Measurements from ENCODE around the gene TMEM156.

- TF ChIP-seq CTCF (IDR thresholded peaks at IDR 0.05; ENCODE audit: low read depth, low read length, missing input control) (no peak), MAX (IDR thresholded peaks at IDR 0.05) (no peak), TAF1 (conservative IDR thresholded peaks at IDR 0.05) (no peak), GABPA (IDR thresholded peaks at IDR 0.05 in 1 of 2, conservative IDR thresholded peaks at IDR 0.05 in 1 of 2) (no peak), YY1 (IDR thresholded peaks at IDR 0.05) (no peak), RAD21 (IDR thresholded peaks at IDR 0.05) (no peak), SP1 (IDR thresholded peaks at IDR 0.05) (no peak), FOXA1 (IDR thresholded peaks at IDR 0.05) (no peak), EGR1 (IDR thresholded peaks at IDR 0.05; ENCODE audit: low read depth in 2 of 2) (no peak), RXRA (IDR thresholded peaks at IDR 0.05) (no peak), HNF4G (IDR thresholded peaks at IDR 0.05) (no peak)
- TF ChIP-seq, protein P1, sequence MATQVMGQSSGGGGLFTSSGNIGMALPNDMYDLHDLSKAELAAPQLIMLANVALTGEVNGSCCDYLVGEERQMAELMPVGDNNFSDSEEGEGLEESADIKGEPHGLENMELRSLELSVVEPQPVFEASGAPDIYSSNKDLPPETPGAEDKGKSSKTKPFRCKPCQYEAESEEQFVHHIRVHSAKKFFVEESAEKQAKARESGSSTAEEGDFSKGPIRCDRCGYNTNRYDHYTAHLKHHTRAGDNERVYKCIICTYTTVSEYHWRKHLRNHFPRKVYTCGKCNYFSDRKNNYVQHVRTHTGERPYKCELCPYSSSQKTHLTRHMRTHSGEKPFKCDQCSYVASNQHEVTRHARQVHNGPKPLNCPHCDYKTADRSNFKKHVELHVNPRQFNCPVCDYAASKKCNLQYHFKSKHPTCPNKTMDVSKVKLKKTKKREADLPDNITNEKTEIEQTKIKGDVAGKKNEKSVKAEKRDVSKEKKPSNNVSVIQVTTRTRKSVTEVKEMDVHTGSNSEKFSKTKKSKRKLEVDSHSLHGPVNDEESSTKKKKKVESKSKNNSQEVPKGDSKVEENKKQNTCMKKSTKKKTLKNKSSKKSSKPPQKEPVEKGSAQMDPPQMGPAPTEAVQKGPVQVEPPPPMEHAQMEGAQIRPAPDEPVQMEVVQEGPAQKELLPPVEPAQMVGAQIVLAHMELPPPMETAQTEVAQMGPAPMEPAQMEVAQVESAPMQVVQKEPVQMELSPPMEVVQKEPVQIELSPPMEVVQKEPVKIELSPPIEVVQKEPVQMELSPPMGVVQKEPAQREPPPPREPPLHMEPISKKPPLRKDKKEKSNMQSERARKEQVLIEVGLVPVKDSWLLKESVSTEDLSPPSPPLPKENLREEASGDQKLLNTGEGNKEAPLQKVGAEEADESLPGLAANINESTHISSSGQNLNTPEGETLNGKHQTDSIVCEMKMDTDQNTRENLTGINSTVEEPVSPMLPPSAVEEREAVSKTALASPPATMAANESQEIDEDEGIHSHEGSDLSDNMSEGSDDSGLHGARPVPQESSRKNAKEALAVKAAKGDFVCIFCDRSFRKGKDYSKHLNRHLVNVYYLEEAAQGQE (IDR thresholded peaks at IDR 0.05): no peak
- TF ChIP-seq, protein P2, sequence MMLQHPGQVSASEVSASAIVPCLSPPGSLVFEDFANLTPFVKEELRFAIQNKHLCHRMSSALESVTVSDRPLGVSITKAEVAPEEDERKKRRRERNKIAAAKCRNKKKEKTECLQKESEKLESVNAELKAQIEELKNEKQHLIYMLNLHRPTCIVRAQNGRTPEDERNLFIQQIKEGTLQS (IDR thresholded peaks at IDR 0.05): no peak
- TF ChIP-seq, protein P3, sequence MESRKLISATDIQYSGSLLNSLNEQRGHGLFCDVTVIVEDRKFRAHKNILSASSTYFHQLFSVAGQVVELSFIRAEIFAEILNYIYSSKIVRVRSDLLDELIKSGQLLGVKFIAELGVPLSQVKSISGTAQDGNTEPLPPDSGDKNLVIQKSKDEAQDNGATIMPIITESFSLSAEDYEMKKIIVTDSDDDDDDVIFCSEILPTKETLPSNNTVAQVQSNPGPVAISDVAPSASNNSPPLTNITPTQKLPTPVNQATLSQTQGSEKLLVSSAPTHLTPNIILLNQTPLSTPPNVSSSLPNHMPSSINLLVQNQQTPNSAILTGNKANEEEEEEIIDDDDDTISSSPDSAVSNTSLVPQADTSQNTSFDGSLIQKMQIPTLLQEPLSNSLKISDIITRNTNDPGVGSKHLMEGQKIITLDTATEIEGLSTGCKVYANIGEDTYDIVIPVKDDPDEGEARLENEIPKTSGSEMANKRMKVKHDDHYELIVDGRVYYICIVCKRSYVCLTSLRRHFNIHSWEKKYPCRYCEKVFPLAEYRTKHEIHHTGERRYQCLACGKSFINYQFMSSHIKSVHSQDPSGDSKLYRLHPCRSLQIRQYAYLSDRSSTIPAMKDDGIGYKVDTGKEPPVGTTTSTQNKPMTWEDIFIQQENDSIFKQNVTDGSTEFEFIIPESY (IDR thresholded peaks at IDR 0.05): no peak
These were observed at the start of gene TMEM156 for GRCh38 chr4:39032218-39033085.
